Colonic mucosa (tissue), 4 donors: Measurements from ENCODE around the gene RHBDD1. TPM values are rescaled to one million over a fixed set of nuclear protein-coding genes. Genes with fewer than 3 reads are reported as not detected.

ENCODE experiments used
- DNase-seq: peaks from one replicate; pipeline ENCODE4 v3.0.0-alpha.2; 2020
- H3K27ac ChIP-seq: fragments of 200-600 bp; one replicate; pipeline ENCODE4 v1.8.0; 2021
- H3K27me3 ChIP-seq: fragments of 200-600 bp; one replicate; pipeline ENCODE4 v1.8.0; 2021
- H3K36me3 ChIP-seq: fragments of 200-600 bp; one replicate; pipeline ENCODE4 v1.8.0; 2021
- H3K4me1 ChIP-seq: fragments of 200-600 bp; one replicate; pipeline ENCODE4 v1.8.0; 2021; ENCODE audit warnings: mild to moderate bottlenecking
- H3K4me3 ChIP-seq: fragments of 200-600 bp; one replicate; pipeline ENCODE4 v1.8.0; 2021
- H3K9ac ChIP-seq, 2 donors: one replicate each; pipeline ENCODE4 v1.7.0; 2013; ENCODE audit warnings: control low read depth in 2 of 2, low read depth in 2 of 2, low read length in 2 of 2
- H3K9me3 ChIP-seq: fragments of 200-600 bp; one replicate; pipeline ENCODE4 v1.8.0; 2021
- intact Hi-C: fragments of 100-400 bp; cut with DNase I; formaldehyde crosslinking; loops from one replicate; pipeline ENCODE4 v1.14.1; 2022
- total RNA-seq, 2 donors: library from RNA; stranded (reverse); fragmentation: NEBNext Ultra II Directional in 1 of 2; extraction: Animal tissue kit (Norgen Biotek cat#: 25700) in 1 of 2; gene quantifications; one replicate each; pipeline ENCODE4 v1.2.1, GENCODE V29; 2021
- TF ChIP-seq, protein P1 (sequence below): fragments of 200-600 bp; IDR thresholded peaks from one replicate; pipeline ENCODE4 v1.8.0; 2022; ENCODE audit warnings: antibody characterized with exemption, mild to moderate bottlenecking
- donor health status: healthy.
- donor health status: DM: no; HTN: no; CAD: no.
- donor health status: DM: no; HTN: no; CAD: no.

RHBDD1 gene
- total RNA-seq, 2 donors from 2014 or later, result 29.9 to 31.7 TPM

DNA sequence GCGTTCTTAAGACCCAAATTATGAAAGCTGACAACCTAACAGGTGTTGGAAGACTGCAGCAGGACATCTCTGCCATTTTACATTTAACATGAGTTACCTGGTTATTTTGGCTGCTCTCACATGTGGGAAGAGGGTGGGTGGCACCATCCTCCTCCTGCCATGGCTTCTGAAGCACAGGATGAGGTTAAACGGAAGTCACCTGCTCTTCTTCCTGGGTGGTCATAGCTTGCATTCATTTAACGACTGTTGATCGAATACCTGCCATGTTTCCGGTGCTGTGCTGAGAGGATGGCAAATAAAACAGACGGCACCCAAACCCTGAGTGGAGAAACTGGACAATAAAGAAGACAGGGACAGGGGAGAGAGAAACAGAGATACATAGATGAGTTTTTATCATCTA is 118.0 kb downstream of the RHBDD1 start:
- no peak for DNase-seq
- H3K4me1 ChIP-seq, result no peaks in the 10 kb centered on the region
- H3K9ac ChIP-seq, result no peak overlapping the region
- H3K27ac ChIP-seq, result no peak overlapping the region
- H3K9me3 ChIP-seq, result no peaks in the 10 kb centered on the region
- TF ChIP-seq, protein P1, sequence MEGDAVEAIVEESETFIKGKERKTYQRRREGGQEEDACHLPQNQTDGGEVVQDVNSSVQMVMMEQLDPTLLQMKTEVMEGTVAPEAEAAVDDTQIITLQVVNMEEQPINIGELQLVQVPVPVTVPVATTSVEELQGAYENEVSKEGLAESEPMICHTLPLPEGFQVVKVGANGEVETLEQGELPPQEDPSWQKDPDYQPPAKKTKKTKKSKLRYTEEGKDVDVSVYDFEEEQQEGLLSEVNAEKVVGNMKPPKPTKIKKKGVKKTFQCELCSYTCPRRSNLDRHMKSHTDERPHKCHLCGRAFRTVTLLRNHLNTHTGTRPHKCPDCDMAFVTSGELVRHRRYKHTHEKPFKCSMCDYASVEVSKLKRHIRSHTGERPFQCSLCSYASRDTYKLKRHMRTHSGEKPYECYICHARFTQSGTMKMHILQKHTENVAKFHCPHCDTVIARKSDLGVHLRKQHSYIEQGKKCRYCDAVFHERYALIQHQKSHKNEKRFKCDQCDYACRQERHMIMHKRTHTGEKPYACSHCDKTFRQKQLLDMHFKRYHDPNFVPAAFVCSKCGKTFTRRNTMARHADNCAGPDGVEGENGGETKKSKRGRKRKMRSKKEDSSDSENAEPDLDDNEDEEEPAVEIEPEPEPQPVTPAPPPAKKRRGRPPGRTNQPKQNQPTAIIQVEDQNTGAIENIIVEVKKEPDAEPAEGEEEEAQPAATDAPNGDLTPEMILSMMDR, result no peak
- intact Hi-C loops, result no loop called here
- no peaks in the 10 kb centered on the region for H3K27me3 ChIP-seq
- no peak overlapping the region for H3K4me3 ChIP-seq
- H3K36me3 ChIP-seq, result no peaks in the 10 kb centered on the region

DNA sequence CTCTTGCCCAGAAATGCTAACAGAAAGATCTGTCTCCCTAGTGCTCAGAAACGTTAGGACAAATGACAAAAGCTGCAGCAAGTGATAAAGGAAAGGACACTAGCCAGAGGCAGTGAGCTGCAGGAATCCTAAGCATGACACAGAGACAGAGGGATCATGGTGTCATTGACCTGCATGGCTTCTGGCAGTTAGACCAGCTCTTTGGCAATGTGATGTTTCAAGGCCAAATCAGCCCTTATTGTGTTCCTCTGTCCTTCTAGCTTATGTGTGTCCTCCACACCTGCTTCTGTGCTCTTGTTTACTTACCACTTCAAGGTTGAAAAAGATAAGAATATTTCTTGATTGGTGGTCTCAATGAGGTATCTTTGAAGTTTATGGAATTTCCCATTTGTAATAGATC is 120.8 kb downstream of the RHBDD1 start:
- no peak overlapping the region for H3K9ac ChIP-seq
- H3K27me3 ChIP-seq, result no peaks in the 10 kb centered on the region
- H3K36me3 ChIP-seq, result no peaks in the 10 kb centered on the region
- H3K27ac ChIP-seq, result no peak overlapping the region
- intact Hi-C loops, result no loop called here
- no peak for DNase-seq
- no peaks in the 10 kb centered on the region for H3K9me3 ChIP-seq
- no peak overlapping the region for H3K4me3 ChIP-seq
- TF ChIP-seq, protein P1, result no peak
- H3K4me1 ChIP-seq, result no peaks in the 10 kb centered on the region

DNA sequence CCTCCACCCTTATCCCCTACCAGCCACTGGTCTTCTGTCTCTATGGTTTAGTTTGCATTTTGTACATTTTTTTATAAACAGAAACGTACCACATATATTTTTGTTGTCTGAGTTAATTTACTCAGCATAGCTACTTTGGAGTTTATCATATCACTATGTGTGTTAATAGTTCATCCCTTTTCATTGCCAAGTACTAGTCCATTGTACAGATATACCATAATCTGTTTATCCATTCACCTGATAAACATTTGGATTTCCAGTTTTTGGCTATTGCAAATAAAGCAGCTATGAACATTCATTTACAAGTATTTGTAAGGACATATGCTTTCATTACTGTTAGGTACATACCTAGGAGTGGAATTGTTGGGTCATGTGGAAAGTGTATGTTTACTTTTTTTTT is 123.6 kb downstream of the RHBDD1 start:
- TF ChIP-seq, protein P1, result no peak
- H3K4me3 ChIP-seq, result no peak overlapping the region
- no peak overlapping the region for H3K27ac ChIP-seq
- H3K9ac ChIP-seq, result no peak overlapping the region
- no peaks in the 10 kb centered on the region for H3K27me3 ChIP-seq
- no peaks in the 10 kb centered on the region for H3K9me3 ChIP-seq
- intact Hi-C loops, result no loop called here
- H3K4me1 ChIP-seq, result no peaks in the 10 kb centered on the region
- no peaks in the 10 kb centered on the region for H3K36me3 ChIP-seq
- no peak for DNase-seq

DNA sequence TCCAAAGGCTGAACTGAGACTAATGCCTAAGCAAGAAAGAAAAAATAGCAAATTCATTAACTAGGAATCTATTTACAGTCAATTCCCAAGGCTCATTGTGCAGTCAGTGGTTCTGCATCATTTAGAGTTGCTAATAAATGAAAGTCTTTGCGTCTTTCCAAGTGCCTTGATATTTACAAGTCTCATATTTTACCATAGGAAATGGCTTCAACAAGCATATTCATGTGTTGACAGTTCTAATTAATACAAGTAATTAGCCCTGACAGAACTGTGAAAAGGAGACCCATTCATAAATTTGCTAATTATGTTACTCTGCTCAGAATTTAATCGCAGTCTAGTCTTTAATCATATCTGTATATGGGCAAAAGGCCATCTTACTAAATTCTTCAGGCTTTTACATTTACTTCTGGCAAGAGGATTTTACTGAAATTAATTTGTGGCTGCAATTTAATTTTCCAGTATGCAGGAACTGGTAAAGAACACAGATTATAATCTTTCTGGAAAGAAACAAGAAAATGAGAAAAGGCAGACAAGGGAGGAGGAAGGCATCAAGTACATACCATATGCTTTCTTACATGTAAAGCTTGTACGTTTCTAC is 126.4 kb downstream of the RHBDD1 start:
- H3K4me3 ChIP-seq, result no peak overlapping the region
- H3K36me3 ChIP-seq, result no peaks in the 10 kb centered on the region
- H3K27ac ChIP-seq, result no peak overlapping the region
- DNase-seq, result no peak
- TF ChIP-seq, protein P1, result no peak
- no peaks in the 10 kb centered on the region for H3K4me1 ChIP-seq
- H3K9ac ChIP-seq, result no peak overlapping the region
- H3K27me3 ChIP-seq, result no peaks in the 10 kb centered on the region
- intact Hi-C loops, result no loop called here
- H3K9me3 ChIP-seq, result no peaks in the 10 kb centered on the region

DNA sequence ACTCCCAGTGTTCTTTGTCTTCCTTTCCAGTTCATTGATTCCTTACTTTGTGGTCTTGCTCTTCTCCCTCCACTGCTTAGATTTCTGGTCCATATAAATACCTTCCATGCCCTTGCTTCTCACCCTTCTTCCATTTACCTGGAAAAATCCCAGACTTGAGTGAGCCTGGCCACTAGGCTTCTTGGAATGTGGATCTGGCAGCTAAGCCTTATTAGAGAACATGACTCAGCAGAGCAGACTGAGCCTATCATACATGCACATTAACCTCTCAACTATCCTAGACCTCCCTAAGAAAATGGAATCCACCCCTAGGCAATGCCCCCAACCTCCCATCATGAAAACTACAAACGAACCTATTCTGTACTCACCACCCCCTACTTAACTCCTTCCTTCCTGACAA is 127.7 kb downstream of the RHBDD1 start:
- H3K27ac ChIP-seq, result no peak overlapping the region
- H3K4me3 ChIP-seq, result no peak overlapping the region
- no peak for DNase-seq
- no peaks in the 10 kb centered on the region for H3K27me3 ChIP-seq
- no peak overlapping the region for H3K9ac ChIP-seq
- H3K36me3 ChIP-seq, result no peaks in the 10 kb centered on the region
- no peaks in the 10 kb centered on the region for H3K4me1 ChIP-seq
- intact Hi-C loops, result no loop called here
- no peaks in the 10 kb centered on the region for H3K9me3 ChIP-seq
- TF ChIP-seq, protein P1, result no peak
